Endothelial cell of umbilical vein (primary cell): Measurements from ENCODE around the gene CD72. TPM values are rescaled to one million over a fixed set of nuclear protein-coding genes. Genes with fewer than 3 reads are reported as not detected.

ENCODE experiments used
- BruUV-seq: library from RNA; stranded (reverse); fragments of 400-500 nt; replicated peaks from 2 replicates; lab custom pipeline; 2021; lab: Mats Ljungman, UMichigan
- CTCF ChIA-PET: fragments of 300-600, 350-600 bp; sonication (Branson Sonifier 250); formaldehyde crosslinking; loops from one replicate; lab custom pipeline; 2021; ENCODE audit warnings: antibody characterized with exemption, inconsistent platforms; lab: Charles Lee
- POLR2A ChIA-PET: fragments of 300-600, 350-600 bp; sonication (Branson Sonifier 250); formaldehyde crosslinking; loops from one replicate; lab custom pipeline; 2021; ENCODE audit warnings: antibody characterized with exemption, inconsistent platforms; lab: Charles Lee
- DNase-seq: peaks from one replicate; pipeline ENCODE4 v3.0.0-alpha.2; 2011; ENCODE audit warnings: low read depth, low spot score
- FAIRE-seq: peaks from 2 replicates; lab custom pipeline; 2011; peaks lifted over from hg19 to GRCh38; lab: Jason Lieb, UNC
- H2AFZ ChIP-seq: 2 replicates; pipeline ENCODE4 v1.6.0; 2012; ENCODE audit warnings: low read depth, low read length, control low read depth, inconsistent platforms
- H3K27ac ChIP-seq: 2 replicates; pipeline ENCODE4 v1.5.1; 2011; ENCODE audit warnings: low read depth, mild to moderate bottlenecking, control low read depth, low read length, moderate library complexity; ENCODE audit not compliant: insufficient read depth
- H3K27me3 ChIP-seq, 2 experiments: 2 replicates each; pipeline versions ENCODE4 v1.6.0 to v1.6.1; 2011; ENCODE audit warnings: low read length in 2 of 2, mixed read lengths in 1 of 2; ENCODE audit not compliant: control insufficient read depth in 2 of 2, insufficient read depth in 2 of 2
- H3K36me3 ChIP-seq, 2 experiments: 2 replicates in 1 of 2; 3 replicates in 1 of 2; pipeline ENCODE4 v1.5.1; 2011; ENCODE audit warnings: low read length in 2 of 2, mild to moderate bottlenecking in 1 of 2, moderate library complexity in 1 of 2; ENCODE audit not compliant: control insufficient read depth in 2 of 2, insufficient read depth in 2 of 2; ENCODE audit errors: extremely low read depth in 1 of 2
- H3K4me1 ChIP-seq: 3 replicates; pipeline ENCODE4 v1.5.1; 2011; ENCODE audit warnings: mild to moderate bottlenecking, low read length; ENCODE audit not compliant: control insufficient read depth, insufficient read depth; ENCODE audit errors: extremely low read depth
- H3K4me2 ChIP-seq: 2 replicates; pipeline ENCODE4 v1.6.1; 2011; ENCODE audit warnings: low read length, control low read depth, mixed read lengths; ENCODE audit not compliant: insufficient read depth
- H3K4me3 ChIP-seq, 3 experiments: fragments of 200-600 bp in 1 of 3; sonication (generic), shearing (Covaris generic) in 1 of 3; replicated peaks in 1 of 3; 2 replicates each; pipeline ENCODE4 v1.5.1; 2011 to 2016; ENCODE audit warnings: control low read depth in 3 of 3, low read length in 3 of 3, mild to moderate bottlenecking in 2 of 3, inconsistent platforms in 1 of 3, low read depth in 1 of 3, moderate library complexity in 1 of 3; ENCODE audit not compliant: insufficient read depth in 1 of 3
- H3K79me2 ChIP-seq: 2 replicates; pipeline ENCODE4 v1.6.0; 2012; ENCODE audit warnings: low read length, inconsistent platforms; ENCODE audit not compliant: control insufficient read depth, insufficient read depth
- H3K9ac ChIP-seq: replicated peaks from 2 replicates; pipeline ENCODE3; 2011; ENCODE audit warnings: low read length, control low read depth; ENCODE audit not compliant: insufficient read depth; ENCODE audit errors: extremely low read depth
- H3K9me1 ChIP-seq: replicated peaks from 3 replicates; pipeline ENCODE4 v1.6.0; 2011; ENCODE audit warnings: mild to moderate bottlenecking, low read length; ENCODE audit not compliant: control insufficient read depth, insufficient read depth; ENCODE audit errors: extremely low read depth
- H3K9me3 ChIP-seq: replicated peaks from 2 replicates; pipeline ENCODE4 v1.5.1; 2012; ENCODE audit warnings: low read length, inconsistent platforms; ENCODE audit not compliant: control insufficient read depth, insufficient read depth
- H4K20me1 ChIP-seq: replicated peaks from 2 replicates; pipeline ENCODE3; 2011; ENCODE audit warnings: mild to moderate bottlenecking, low read length; ENCODE audit not compliant: control insufficient read depth, insufficient read depth; ENCODE audit errors: extremely low read depth
- CTCF ChIP-seq, 2 donors: IDR thresholded peaks; 1 replicate in 1 of 2; 2 replicates in 1 of 2; pipeline ENCODE4 v1.5.1; 2011; ENCODE audit warnings: low read length in 2 of 2, mild to moderate bottlenecking in 2 of 2, moderate library complexity in 2 of 2, control low read depth in 1 of 2, inconsistent platforms in 1 of 2, low read depth in 1 of 2; ENCODE audit not compliant: insufficient read depth in 1 of 2; ENCODE audit errors: extremely low read depth in 1 of 2
- EZH2 ChIP-seq: IDR thresholded peaks from 2 replicates; pipeline ENCODE4 v1.6.1; 2012; ENCODE audit warnings: borderline replicate concordance, low read depth, mild to moderate bottlenecking, moderate library complexity, low read length, inconsistent platforms; ENCODE audit not compliant: severe bottlenecking
- FOS ChIP-seq: IDR thresholded peaks from 2 replicates; pipeline ENCODE4 v1.6.1; 2011; ENCODE audit warnings: mild to moderate bottlenecking, low read length, moderate library complexity, borderline replicate concordance; ENCODE audit not compliant: insufficient read depth
- GATA2 ChIP-seq: IDR thresholded peaks from 2 replicates; pipeline ENCODE4 v1.7.0; 2011; ENCODE audit warnings: low read depth, mild to moderate bottlenecking, moderate library complexity, mixed read lengths, low read length; ENCODE audit not compliant: insufficient read length, insufficient read depth
- JUN ChIP-seq: IDR thresholded peaks from 2 replicates; pipeline ENCODE4 v1.6.1; 2011; ENCODE audit warnings: borderline replicate concordance, low read depth; ENCODE audit not compliant: insufficient read length, insufficient read depth
- MAX ChIP-seq: IDR thresholded peaks from 2 replicates; pipeline ENCODE4 v1.6.1; 2011; ENCODE audit not compliant: insufficient read depth, insufficient read length
- MYC ChIP-seq: IDR thresholded peaks from one replicate; pipeline ENCODE4 v1.6.1; 2011; ENCODE audit warnings: mild to moderate bottlenecking, low read depth, low read length
- POLR2A ChIP-seq: IDR thresholded peaks from 2 replicates; pipeline ENCODE4 v1.6.1; 2012; ENCODE audit warnings: low read depth, mild to moderate bottlenecking, control low read depth, low read length
- POLR2AphosphoS5 ChIP-seq: IDR thresholded peaks from 2 replicates; pipeline ENCODE4 v1.6.1; 2012; ENCODE audit warnings: low read depth, mild to moderate bottlenecking, control low read depth, low read length, moderate library complexity; ENCODE audit not compliant: insufficient read depth
- dilution Hi-C: fragments of 300-500 bp; cut with MboI; formaldehyde crosslinking; loops from one replicate; pipeline ENCODE4 v1.15.0; 2019; ENCODE audit warnings: low sequenced_read_pairs; ENCODE audit not compliant: extremely low pct_ligation_motif_present
- intact Hi-C: fragments of 100-400 bp; cut with micrococcal nuclease; formaldehyde crosslinking; loops from one replicate; pipeline ENCODE4 v1.10.0; 2022
- polyA plus RNA-seq, 4 experiments: library from polyadenylated mRNA; depleted of rRNA in 3 of 4; stranded (reverse) in 3 of 4; unstranded in 1 of 4; fragments of >200 nt; gene quantifications; 2 replicates each; pipeline versions ENCODE4 v1.2.1 to v1.2.3, GENCODE V29; 2011 to 2012; ENCODE audit warnings: missing spikeins in 1 of 4
- total RNA-seq: library from RNA; stranded (reverse); gene quantifications from 2 replicates; pipeline ENCODE4 v1.2.3, GENCODE V29; 2021

CD72 gene
- total and polyA plus RNA-seq, 2 donors (not counting 3 experiments of a cell fraction or from before 2014, with no cell fraction given): 0.39 TPM; not detected in 1

- no peaks in the 10 kb centered on the region for H3K4me1 ChIP-seq
- BruUV-seq: no TSS peak
- H3K9me1 ChIP-seq: no peaks in the 10 kb centered on the region
- H3K79me2 ChIP-seq: no peaks in the 10 kb centered on the region
- DNase-seq: no peak
- H4K20me1 ChIP-seq: no peaks in the 10 kb centered on the region
- no peak overlapping the region for H3K4me2 ChIP-seq
- no peak overlapping the region for H3K4me3 ChIP-seq
- FAIRE-seq: peak; percentile 49
- ChIA-PET CTCF (no interaction called here), POLR2A (no interaction called here)
- dilution Hi-C loops (no loop called here), intact Hi-C loops (no loop called here)
- no peak overlapping the region for H3K27ac ChIP-seq
- H3K36me3 ChIP-seq: no peaks in the 10 kb centered on the region
- TF ChIP-seq EZH2 (no peak), POLR2A (no peak), MAX (no peak), POLR2AphosphoS5 (no peak), CTCF (IDR thresholded peaks at IDR 0.05; ENCODE audit: extremely low read depth in 1 of 2, insufficient read depth in 1 of 2, low read depth in 1 of 2, low read length in 2 of 2) (no peak), JUN (no peak), FOS (no peak), GATA2 (no peak), MYC (no peak)
- H3K9me3 ChIP-seq: no peaks in the 10 kb centered on the region
- H3K9ac ChIP-seq: no peak overlapping the region
- H3K27me3 ChIP-seq: peaks cover 0 to 2% of the 10 kb centered on the region in 2 experiments
- no peak overlapping the region for H2AFZ ChIP-seq
These were observed 34.0 kb upstream of the CD72 start for GRCh38 chr9:35651956-35652828.
